Measurements from ENCODE around the gene LCN2. TPM values are rescaled to one million over a fixed set of nuclear protein-coding genes. Genes with fewer than 3 reads are reported as not detected.

LCN2 gene
- total RNA-seq, 2 donors from 2014 or later, result 30.5 to 43.7 TPM

GRCh38 chr9:128164307-128164885, 15.1 kb downstream of the LCN2 start:
- H3K27ac ChIP-seq, result no peak overlapping the region
- no peaks in the 10 kb centered on the region for H3K27me3 ChIP-seq (replicated peaks; ENCODE audit: insufficient read depth)
- H3K4me1 ChIP-seq (replicated peaks), result no peaks in the 10 kb centered on the region
- peaks cover 0 to 34% of the 10 kb centered on the region in 2 donors for H3K36me3 ChIP-seq
- intact Hi-C loops (cut with DNase I), result no loop called here
- TF ChIP-seq CTCF (IDR thresholded peaks at IDR 0.05) (no peak), POLR2A (IDR thresholded peaks at IDR 0.05) (no peak)
- WGBS, result 69% methylated on average over 14 of the region's 14 CpGs
- DNase-seq (ENCODE audit: low spot score), result no peak
- no peaks in the 10 kb centered on the region for H3K9me3 ChIP-seq
- no peak overlapping the region for H3K4me3 ChIP-seq

DNA sequence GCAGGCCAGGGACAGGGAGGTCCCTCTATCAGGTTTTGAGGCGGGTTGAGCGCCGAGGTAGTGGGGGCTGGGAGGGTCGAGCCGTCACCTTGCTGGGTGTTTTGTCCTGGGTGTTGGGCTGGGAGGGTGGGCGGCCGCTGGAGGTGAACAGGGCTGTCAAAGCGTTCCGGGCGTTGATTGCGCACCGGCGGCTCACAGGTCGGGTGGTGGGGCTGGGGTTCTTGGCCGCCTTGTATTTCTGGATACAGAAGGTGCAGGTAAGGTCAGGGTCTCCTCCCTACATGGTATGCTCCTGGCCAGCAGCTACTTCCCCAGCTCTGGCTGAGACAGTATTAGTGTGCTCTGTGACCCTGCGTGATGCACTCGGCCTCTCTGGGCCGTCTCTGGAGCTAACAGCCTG, 16.9 kb downstream of the LCN2 start:
- Histone ChIP-seq H3K27ac (no peak overlapping the region), H3K4me3 (no peak overlapping the region), H3K4me1 (replicated peaks) (no peaks in the 10 kb centered on the region), H3K27me3 (replicated peaks; ENCODE audit: insufficient read depth) (no peaks in the 10 kb centered on the region), H3K9me3 (no peaks in the 10 kb centered on the region), H3K36me3 (peaks cover 0 to 39% of the 10 kb centered on the region in 2 donors)
- intact Hi-C loops (cut with DNase I), result no loop called here
- TF ChIP-seq POLR2AphosphoS5 (IDR thresholded peaks at IDR 0.05), result no peak
- TF ChIP-seq CTCF (IDR thresholded peaks at IDR 0.05), result no peak
- TF ChIP-seq POLR2A (IDR thresholded peaks at IDR 0.05), result no peak
- no peak for DNase-seq (ENCODE audit: low spot score)
- 92% methylated on average over 18 of the region's 18 CpGs for WGBS

- intact Hi-C loops (cut with DNase I), result no loop called here
- no peaks in the 10 kb centered on the region for H3K27me3 ChIP-seq (replicated peaks; ENCODE audit: insufficient read depth)
- H3K9me3 ChIP-seq, result no peaks in the 10 kb centered on the region
- TF ChIP-seq CTCF (IDR thresholded peaks at IDR 0.05) (no peak), POLR2AphosphoS5 (IDR thresholded peaks at IDR 0.05) (no peak), POLR2A (IDR thresholded peaks at IDR 0.05) (no peak)
- peaks cover 0 to 39% of the 10 kb centered on the region in 2 donors for H3K36me3 ChIP-seq
- no peak for DNase-seq (ENCODE audit: low spot score)
- no peaks in the 10 kb centered on the region for H3K4me1 ChIP-seq (replicated peaks)
- H3K4me3 ChIP-seq, result no peak overlapping the region
- 92% methylated on average over 4 of the region's 4 CpGs for WGBS
- H3K27ac ChIP-seq, result no peak overlapping the region
These were observed 18.0 kb downstream of the LCN2 start for GRCh38 chr9:128167209-128167608.

- H3K9me3 ChIP-seq, result no peaks in the 10 kb centered on the region
- WGBS, result 85% methylated on average over 8 of the region's 8 CpGs
- H3K4me1 ChIP-seq (replicated peaks), result no peaks in the 10 kb centered on the region
- TF ChIP-seq POLR2A (IDR thresholded peaks at IDR 0.05), result no peak
- no peaks in the 10 kb centered on the region for H3K27me3 ChIP-seq (replicated peaks; ENCODE audit: insufficient read depth)
- no peak overlapping the region for H3K4me3 ChIP-seq
- no peak for DNase-seq (ENCODE audit: low spot score)
- intact Hi-C loops (cut with DNase I), result no loop called here
- H3K27ac ChIP-seq, result no peak overlapping the region
- H3K36me3 ChIP-seq, result peaks cover 0 to 35% of the 10 kb centered on the region in 2 donors
These were observed 19.6 kb downstream of the LCN2 start for GRCh38 chr9:128168731-128169308.

DNA sequence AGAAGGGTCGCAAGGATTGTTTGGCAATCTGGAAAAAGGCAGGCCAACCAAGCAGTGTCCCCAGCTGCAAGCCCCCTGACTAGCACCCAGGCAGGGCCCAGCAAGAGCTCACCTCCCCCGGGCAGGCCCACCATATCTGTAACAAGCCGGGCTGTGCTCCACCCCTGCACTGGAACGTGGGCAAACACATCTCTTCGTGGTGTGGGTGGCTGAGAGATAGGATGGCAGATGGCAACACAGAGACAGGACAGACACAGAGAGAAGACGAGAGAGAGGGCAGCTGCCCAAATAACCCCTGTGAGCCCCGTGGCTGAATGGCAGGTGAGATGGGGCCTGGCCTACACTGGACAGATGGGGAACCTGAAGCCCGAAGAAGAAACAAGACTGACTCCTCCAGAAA, 20.2 kb downstream of the LCN2 start:
- DNase-seq (ENCODE audit: low spot score), result no peak
- WGBS, result 86% methylated on average over 8 of the region's 8 CpGs
- intact Hi-C loops (cut with DNase I), result no loop called here
- H3K4me3 ChIP-seq, result no peak overlapping the region
- TF ChIP-seq CTCF (IDR thresholded peaks at IDR 0.05) (no peak), POLR2A (IDR thresholded peaks at IDR 0.05) (no peak), POLR2AphosphoS5 (IDR thresholded peaks at IDR 0.05) (no peak)
- no peaks in the 10 kb centered on the region for H3K27me3 ChIP-seq (replicated peaks; ENCODE audit: insufficient read depth)
- peaks cover 0 to 33% of the 10 kb centered on the region in 2 donors for H3K36me3 ChIP-seq
- no peaks in the 10 kb centered on the region for H3K9me3 ChIP-seq
- no peak overlapping the region for H3K27ac ChIP-seq
- no peaks in the 10 kb centered on the region for H3K4me1 ChIP-seq (replicated peaks)
